Left colon (tissue), 2 donors: ENCODE measurements around the gene CCDC187. TPM values are rescaled to one million over a fixed set of nuclear protein-coding genes. Genes with fewer than 3 reads are reported as not detected.
A peak's percentile ranks its signal among the peaks of the same experiment; 100 is the strongest.
"Not testable (repeated sequence)": the region's sequence is repeated elsewhere in the genome, so short reads cannot be mapped to it uniquely, and the experiment has no call there.

ENCODE experiments used
- ATAC-seq: fragments of 200-7000 bp; cut with Tn5 transposase; one replicate; pipeline ENCODE4 v1.9.1; 2020; ENCODE audit warnings: mild to moderate bottlenecking, moderate library complexity
- DNase-seq, 2 donors: peaks; one replicate each; pipeline ENCODE4 v3.0.0-alpha.2; 2020
- intact Hi-C, 2 donors: fragments of 100-400 bp; cut with DNase I in 1 of 2; cut with micrococcal nuclease in 1 of 2; formaldehyde crosslinking; loops; one replicate each; pipeline versions ENCODE4 v1.11.2 to v1.14.0; 2022; cut with DNase I, micrococcal nuclease
- total RNA-seq, 2 donors: library from RNA; stranded (reverse); fragmentation: NEBNext Ultra II Directional; extraction: Animal tissue kit (Norgen Biotek cat#: 25700); gene quantifications; one replicate each; pipeline ENCODE4 v1.2.1, GENCODE V29; 2021
- donor health status: DM: no; HTN: no; CAD: no.
- donor health status: DM: yes; HTN: yes; CAD: no.

Gene CCDC187
- total RNA-seq, 2 donors from 2014 or later, result 0.52 to 0.67 TPM

DNA sequence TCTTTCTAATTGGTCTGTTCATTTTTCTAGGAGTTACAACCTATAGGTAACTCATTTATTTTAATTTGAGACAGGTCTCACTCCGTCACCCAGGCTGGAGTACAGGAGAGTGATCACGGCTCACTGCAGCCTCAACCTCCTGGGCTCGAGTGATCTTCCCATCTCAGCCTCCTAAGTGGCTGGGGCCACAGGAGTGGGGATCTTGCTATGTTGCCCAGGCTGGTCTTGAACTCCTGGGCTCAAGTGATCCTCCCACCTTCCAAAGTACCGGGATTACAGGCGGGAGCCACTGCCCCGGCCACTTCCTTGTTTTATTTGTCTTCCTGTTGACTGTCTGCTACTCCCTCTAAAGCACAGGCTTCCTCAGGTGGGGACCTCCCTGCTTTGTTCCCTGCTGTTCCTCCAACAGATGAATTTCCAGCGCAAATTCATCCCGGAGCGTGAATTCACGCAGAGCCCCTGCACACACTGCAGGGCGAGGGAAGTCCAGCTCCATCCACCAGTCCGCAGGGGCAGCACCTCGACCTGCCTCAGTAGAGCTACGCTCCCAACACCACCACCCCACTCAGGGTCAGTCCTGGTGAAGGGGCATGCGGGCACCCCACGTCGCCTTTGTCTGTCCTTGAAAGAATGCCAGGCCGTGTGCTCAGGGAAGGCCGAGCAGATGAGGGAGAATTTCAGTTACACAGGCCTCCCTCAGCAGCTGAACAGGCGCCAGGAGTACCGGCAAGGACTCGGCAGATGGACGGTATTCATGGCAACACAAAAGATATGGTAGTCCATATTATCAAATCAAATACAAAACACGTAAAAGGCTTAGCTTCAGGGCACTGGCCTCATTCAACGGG is 64.5 kb downstream of the CCDC187 start:
- intact Hi-C loops, result no loop called here
- DNase-seq (no peak), ATAC-seq (peak; percentile 32)

DNA sequence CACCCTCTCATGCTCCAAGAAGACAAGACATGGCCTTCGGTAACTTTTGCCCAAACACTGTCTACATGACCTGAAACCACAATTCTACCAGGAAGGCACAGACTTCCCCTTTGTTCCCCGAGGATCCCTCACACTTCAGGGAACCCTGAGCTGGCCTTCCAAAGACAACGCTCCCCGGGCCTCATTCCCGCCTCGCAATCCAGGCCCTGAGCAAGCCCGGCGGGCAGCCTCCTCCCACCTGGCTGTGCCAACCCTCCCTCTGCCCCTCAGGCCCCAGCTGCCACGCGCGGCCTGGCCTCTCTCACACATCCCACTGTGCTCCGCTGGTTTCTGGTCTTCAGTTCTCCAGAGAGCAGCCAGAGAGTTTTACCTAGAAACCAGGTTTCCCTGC is 65.6 kb downstream of the CCDC187 start:
- intact Hi-C loops, result no loop called here
- no peak for ATAC-seq

DNA sequence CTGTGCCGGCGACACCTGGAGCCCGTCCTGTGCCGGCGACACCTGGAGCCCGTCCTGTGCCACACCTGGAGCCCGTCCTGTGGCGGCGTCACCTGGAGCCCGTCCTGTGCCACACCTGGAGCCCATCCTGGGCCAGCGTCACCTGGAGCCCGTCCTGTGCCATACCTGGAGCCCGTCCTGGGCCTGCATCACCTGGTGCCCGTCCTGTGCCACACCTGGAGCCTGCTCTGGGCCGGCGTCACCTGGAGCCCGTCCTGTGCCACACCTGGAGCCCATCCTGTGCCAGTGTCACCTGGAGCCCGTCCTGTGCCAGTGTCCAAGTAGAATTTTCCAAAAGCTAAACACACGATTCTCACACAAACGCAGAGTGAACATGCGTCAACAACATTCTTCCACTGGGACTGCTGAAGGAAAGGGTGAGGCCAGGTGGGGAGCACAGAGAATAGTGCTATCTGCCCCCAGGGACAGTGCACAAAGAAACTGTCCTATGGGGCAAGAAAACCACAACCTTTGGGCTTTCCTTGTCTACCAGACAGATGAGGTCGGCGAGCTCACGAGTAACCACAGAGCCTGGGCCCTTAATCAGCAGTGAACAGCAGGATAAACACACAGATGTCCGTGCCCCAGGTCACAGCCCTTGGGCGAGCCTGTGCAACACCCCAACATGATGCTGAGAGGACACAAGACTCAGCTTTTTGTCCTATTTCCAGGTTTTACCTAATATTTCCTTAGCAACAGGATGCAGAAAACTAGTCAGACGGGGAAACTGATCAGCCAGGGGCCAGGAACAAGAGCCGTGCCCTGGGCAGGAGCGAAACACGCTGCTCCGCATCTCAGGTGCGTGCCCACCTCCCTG is 66.2 kb downstream of the CCDC187 start:
- ATAC-seq, result no peak
- intact Hi-C loops, result no loop called here

More for the DNA sequence above, 65.6 kb downstream of the CCDC187 start:
- DNase-seq, result no peak

GRCh38 chr9:136236471-136237410 is 67.2 kb downstream of the CCDC187 start:
- intact Hi-C loops, result not testable (repeated sequence)

More for the DNA sequence above, 66.2 kb downstream of the CCDC187 start:
- DNase-seq, result no peak

DNA sequence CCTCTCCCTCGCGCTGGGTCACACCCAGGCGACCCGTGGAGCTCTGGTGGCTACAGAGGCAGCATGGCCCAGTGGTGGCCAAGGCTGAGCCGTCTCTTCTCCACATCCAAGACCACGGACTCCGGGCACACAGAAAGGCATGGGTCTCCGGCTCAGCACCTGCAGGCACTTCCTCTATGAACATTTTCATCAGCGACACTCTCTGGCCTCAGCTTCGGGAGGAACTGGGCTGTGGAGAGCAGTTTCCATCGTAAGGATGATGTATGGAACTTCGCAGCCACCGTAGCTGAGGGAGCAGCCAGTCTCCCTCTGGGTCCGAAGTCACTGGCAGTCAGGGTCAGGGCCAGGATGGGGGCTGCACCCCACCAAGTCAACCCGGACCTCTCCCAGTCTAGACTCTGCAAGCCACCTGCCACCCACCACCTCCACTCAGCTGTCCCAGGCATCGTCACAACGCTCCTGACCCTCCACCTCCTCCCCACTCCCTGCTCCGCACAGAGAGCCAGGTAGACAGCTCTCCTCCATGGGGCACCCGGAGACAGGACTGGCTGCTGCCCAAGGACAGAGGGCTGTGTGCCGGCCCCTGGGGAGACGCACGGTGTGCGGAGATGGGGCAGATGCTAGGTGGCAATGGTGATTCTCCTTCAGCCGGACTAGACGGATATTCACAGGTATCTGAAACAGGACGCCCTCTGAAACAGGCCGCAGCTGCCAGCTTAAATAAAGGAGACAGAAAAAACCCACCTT is 68.0 kb downstream of the CCDC187 start:
- ATAC-seq, result no peak

More at GRCh38 chr9:136236471-136237410, 67.2 kb downstream of the CCDC187 start:
- not testable (repeated sequence) for ATAC-seq, DNase-seq

GRCh38 chr9:136235171-136235570 is 68.7 kb downstream of the CCDC187 start:
- ATAC-seq (no peak), DNase-seq (no peak)
- intact Hi-C loops, result no loop called here

More for the DNA sequence above, 68.0 kb downstream of the CCDC187 start:
- DNase-seq, result no peak
- intact Hi-C loops, result no loop called here

DNA sequence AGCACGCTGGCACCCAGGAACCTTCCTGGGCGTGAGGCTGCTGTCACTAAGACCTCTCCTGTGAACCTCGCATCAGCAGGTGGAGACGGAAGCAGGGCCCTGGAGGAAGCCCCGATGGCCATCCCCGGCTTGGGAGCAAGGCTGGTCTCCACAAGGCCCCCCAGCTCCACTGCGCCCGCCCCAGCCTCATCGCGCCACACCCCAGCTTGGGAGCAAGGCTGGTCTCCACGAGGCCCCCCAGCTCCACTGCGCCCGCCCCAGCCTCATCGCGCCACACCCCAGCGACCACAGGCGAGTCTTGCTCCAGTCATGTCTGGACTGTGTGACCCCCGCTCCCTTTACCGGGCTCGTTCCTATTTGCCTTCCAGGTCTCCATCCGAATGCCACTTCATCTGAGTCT is 69.3 kb downstream of the CCDC187 start:
- ATAC-seq, result no peak
- no peak for DNase-seq

GRCh38 chr9:136233868-136234267 is 70.0 kb downstream of the CCDC187 start:
- ATAC-seq (no peak), DNase-seq (no peak)
- intact Hi-C loops, result no loop called here

More for the DNA sequence above, 69.3 kb downstream of the CCDC187 start:
- intact Hi-C loops, result no loop called here

DNA sequence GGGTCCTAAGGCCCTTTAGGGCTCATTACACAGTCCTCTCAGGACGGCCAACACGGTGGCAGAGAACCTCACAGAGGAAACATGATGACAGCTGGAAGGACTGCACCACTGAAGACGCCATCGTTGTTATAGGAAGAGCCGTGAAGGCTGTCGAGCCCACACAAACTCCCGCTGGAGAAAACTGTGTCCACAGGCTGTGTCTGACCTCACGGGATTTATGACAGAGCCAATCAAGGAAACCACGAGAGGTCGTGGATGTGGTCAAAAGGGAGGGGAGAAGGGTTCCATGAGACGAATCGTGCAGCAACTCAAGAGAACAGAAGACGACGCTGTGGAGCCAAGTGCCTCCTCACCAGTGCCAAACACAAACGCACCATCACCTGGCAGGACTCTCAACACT is 70.5 kb downstream of the CCDC187 start:
- ATAC-seq (no peak), DNase-seq (no peak)
- intact Hi-C loops, result no loop called here

DNA sequence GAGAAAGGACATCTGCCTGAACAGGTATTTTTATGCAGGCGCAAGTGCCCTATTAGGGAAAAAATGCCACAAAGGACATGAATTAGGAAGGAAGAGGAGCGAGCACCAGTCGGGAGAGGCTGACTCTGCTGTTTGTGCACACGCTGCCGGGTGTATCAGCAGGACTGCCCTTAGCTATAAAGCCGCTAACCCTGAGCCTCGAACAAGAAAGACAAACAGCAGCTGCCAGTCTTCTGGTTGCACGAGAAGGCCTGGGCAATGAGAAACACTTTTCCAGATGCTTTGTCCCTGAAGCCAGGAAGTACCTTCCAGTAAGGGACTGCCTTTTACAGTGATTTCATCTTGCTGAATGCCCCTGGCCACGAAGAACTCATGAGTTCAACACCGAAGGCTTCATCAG is 70.9 kb downstream of the CCDC187 start:
- no peak for DNase-seq
- intact Hi-C loops, result no loop called here
- no peak for ATAC-seq

DNA sequence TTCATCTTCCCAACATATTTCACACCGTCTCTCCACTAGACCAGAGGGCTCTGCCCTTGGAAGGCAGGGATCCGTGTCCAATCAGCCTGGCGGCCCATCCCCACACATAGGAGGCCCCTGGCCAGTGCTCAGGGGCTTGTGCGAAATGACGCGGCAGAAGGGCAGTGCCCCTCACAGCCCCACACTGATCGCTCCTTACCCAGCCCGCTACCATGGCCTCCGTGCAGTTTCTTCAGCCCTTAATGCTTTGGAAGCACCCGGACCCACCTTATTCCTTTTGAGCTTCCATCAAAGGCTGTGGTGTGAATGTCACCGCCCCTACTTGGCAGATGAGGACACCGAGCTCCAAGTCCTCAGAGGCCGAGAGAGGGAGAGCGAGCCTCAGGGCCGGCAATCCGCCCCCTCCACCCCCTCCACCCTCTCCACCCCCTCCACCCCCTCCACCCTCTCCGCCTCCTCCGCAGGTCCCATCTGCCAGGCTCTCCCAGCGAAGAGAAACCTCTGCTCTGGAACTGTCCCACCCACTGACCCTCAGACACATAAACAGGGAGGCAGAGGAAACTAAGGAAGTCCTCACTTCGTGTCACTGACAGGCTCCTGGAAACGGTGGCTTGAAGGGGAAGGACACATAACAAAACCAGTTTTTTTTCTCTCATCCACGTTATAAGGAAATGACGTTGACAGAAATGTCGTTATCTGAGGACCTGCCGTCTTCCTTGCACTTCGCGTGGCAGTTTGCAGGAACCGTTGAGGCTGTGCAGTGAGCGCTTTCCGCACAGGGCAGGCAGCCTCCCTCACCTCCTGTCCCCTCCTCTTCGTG is 72.2 kb downstream of the CCDC187 start:
- no peak for DNase-seq
- intact Hi-C loops, result no loop called here
- no peak for ATAC-seq

DNA sequence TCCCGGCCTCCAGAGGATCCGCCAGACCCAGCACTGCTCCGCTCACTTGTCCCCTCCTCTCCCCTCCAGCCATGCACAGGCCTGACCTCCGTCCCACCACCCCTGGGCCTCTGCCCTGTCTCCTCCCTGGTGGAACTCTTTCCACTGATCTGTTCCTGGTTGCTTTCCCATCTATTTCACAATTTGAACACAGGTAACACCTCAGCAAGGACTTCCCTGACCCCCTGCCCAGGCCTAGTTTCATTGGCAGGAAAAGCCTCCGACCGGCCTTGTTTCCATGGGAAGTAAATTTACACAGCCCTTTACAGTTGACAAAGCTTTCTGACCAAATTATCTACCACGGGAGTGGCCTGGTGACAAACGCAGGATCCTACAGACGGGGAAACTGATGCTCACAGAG is 73.1 kb downstream of the CCDC187 start:
- ATAC-seq, result no peak
- no peak for DNase-seq
- intact Hi-C loops, result no loop called here

DNA sequence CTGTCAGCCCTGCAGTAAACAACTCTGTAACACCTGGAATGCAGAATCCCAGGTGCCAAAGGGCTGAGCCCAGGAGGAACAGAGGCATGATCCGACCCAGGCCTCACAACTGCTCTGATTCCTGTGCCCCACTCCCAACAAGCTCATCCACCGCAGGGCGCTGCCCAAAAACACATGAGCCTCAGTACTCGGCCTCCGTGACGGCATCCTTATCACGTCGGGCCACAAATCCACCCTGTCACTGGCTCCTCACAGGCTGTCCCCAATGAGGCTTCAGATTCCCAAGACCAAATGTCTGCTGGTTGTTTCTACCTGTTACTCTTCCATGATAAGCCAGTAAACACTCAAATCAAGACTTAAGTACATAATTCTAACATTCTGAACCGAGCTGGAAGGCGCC is 73.5 kb downstream of the CCDC187 start:
- DNase-seq (no peak), ATAC-seq (no peak)
- intact Hi-C loops, result no loop called here

DNA sequence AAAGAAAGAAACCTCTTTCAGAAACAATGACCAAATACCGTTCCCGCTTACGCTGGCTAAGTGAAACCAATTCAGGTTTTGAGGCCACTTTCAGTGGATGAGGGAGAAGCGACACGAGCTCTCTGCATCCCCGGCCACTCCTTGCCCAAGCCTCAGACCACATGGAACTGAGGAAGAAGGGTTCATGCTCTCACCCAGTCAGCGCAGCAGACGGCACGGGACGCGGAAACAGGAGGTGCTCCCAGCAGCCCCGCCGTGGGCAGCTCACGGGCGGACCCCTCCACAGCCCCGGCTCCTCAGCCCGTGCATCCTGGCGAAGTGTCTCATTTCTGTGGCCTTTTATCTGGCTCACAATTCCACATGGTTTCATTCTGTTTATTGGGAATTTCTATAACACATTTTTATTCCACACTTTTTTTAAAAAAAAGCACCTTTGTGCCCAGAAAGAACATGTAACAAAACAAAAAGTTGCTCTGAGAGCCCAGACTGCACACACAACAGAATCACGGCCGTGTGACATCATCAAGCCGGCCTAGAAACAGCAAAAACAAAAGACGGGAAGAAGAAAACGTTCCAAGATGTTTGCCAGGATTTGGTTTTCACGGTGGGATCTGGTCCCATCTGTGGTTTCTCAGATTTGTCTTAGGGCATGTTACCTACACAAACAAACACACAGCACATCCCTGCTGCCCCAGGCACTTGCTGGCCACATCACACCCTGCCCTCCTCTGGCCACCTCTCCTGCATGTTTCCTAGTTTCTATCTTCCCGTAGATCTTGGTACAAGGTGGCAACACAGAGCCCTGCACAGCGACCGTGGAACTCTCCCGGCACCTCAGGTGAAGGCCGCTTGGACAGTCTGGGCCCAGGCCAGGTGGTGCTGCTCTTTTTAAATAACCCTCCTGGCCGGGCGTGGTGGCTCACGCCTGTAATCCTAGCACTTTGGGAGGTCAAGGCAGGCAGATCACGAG is 74.5 kb downstream of the CCDC187 start:
- ATAC-seq, result no peak
- DNase-seq, result no peak
- intact Hi-C loops, result no loop called here

DNA sequence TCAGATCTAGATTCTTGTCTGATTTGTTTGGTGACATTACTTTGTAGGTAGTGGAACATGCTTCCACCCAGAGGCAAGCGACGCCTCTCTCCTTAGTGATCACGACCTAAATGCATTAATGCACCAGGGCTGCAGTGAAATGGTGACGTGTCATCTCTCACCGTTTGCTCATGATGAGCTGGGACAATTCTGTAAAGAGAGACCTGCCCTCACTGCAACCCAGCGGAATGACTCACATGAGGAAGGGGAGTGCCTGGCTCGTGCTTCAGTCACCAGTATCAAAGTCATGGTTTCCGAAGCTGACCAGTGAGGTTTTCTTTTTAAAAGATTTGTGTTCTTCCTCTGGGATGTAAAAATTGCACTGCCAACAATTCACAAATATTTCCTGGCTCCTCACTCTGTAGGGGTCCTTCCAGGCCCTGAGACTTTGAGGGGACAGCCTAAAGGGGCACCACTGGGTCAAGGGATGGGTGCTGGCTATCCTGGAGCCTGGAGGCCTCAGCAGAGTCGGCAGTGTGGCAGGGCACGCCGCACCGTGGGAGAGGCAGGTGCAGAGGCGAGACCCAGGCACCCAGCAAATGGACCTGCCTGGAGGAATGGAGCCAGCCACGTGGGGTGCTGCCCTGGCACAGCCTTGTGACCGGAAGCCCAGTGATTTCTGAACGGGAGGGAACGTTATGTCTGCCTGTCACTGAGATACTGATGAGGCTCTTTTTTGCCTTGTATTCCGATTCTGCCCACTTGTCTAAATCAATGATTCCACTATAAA is 75.6 kb downstream of the CCDC187 start:
- intact Hi-C loops, result no loop called here
- ATAC-seq, result no peak
- DNase-seq, result no peak
